DND-41 (cell line): ENCODE data around the gene HHLA2.

Source experiments
- CTCF ChIP-seq: IDR thresholded peaks from 2 replicates; pipeline ENCODE4 v1.5.1; 2012; ENCODE audit warnings: borderline replicate concordance, low read length, moderate library complexity, mild to moderate bottlenecking; ENCODE audit not compliant: poor library complexity, severe bottlenecking; ENCODE audit errors: extremely low read depth
- EZH2 ChIP-seq: IDR thresholded peaks from 3 replicates; pipeline ENCODE4 v1.6.1; 2012; ENCODE audit warnings: borderline replicate concordance, low read depth, mild to moderate bottlenecking, moderate library complexity, low read length, inconsistent platforms; ENCODE audit not compliant: severe bottlenecking

GRCh38 chr3:108394016-108394415, 97.7 kb downstream of the HHLA2 start:
- TF ChIP-seq CTCF (no peak), EZH2 (no peak)
